Naive thymus-derived CD8-positive, alpha-beta T cell (primary cell): ENCODE measurements around the gene CDCA3. TPM values are rescaled to one million over a fixed set of nuclear protein-coding genes. Genes with fewer than 3 reads are reported as not detected.
"Not testable (repeated sequence)": the region's sequence is repeated elsewhere in the genome, so short reads cannot be mapped to it uniquely, and the experiment has no call there.

Source experiments
- ATAC-seq, 2 donors: fragments of 150-1000 bp; cut with Tn5 transposase in 1 of 2; sonication (Bioruptor Pico), chemical (Tn5 transposase) in 1 of 2; 1 replicate in 1 of 2; 2 replicates in 1 of 2; pipeline ENCODE4 v1.10.0; 2021; ENCODE audit warnings: mild to moderate bottlenecking in 2 of 2, moderate library complexity in 2 of 2
- POLR2A ChIA-PET: fragments of 350-600 bp; sonication (Branson Sonifier 250); formaldehyde crosslinking; loops from one replicate; lab custom pipeline; 2021; ENCODE audit warnings: antibody characterized with exemption; lab: Charles Lee
- DNase-seq, 10 donors: peaks; one replicate each; pipeline versions ENCODE4 v3.0.0 to v3.0.0-alpha.2; 2020 to 2022
- H3K27ac Mint-ChIP-seq, 10 donors: one replicate each; pipeline ENCODE4 v1.8.0; 2020 to 2022; ENCODE audit warnings: mild to moderate bottlenecking in 10 of 10, mixed read lengths in 10 of 10, moderate library complexity in 4 of 10, inconsistent platforms in 1 of 10
- H3K27me3 Mint-ChIP-seq, 5 donors: one replicate each; pipeline ENCODE4 v1.8.0; 2021 to 2022; ENCODE audit warnings: mixed read lengths in 5 of 5
- H3K36me3 Mint-ChIP-seq, 3 donors: one replicate each; pipeline ENCODE4 v1.8.0; 2020 to 2022; ENCODE audit warnings: mixed read lengths in 3 of 3, mild to moderate bottlenecking in 2 of 3, inconsistent platforms in 1 of 3
- H3K4me1 Mint-ChIP-seq, 4 donors: one replicate each; pipeline ENCODE4 v1.8.0; 2021 to 2022; ENCODE audit warnings: mixed read lengths in 4 of 4
- H3K4me3 Mint-ChIP-seq, 10 donors: one replicate each; pipeline ENCODE4 v1.8.0; 2020 to 2022; ENCODE audit warnings: mild to moderate bottlenecking in 10 of 10, mixed read lengths in 10 of 10, moderate library complexity in 6 of 10, inconsistent platforms in 1 of 10
- H3K9me3 Mint-ChIP-seq, 9 donors: one replicate each; pipeline ENCODE4 v1.8.0; 2020 to 2022; ENCODE audit warnings: mixed read lengths in 9 of 9, mild to moderate bottlenecking in 3 of 9, inconsistent platforms in 1 of 9, moderate library complexity in 1 of 9
- polyA plus RNA-seq, 3 donors: library from polyadenylated mRNA; unstranded; fragments of 300-500 nt; fragmentation: Illumina TruSeq; gene quantifications; one replicate each; pipeline ENCODE4 v1.2.3, GENCODE V29; 2021
- total RNA-seq, 8 experiments: library from RNA in 2 of 8; stranded (reverse) in 2 of 8; gene quantifications; one replicate each; pipeline ENCODE4 v1.2.3 and lab custom pipeline; 2021 to 2026

The CDCA3 gene
- total and polyA plus RNA-seq, 5 experiments from 2014 or later: 0.50 to 2.7 (median 2.0) TPM; not detected in 1

DNA sequence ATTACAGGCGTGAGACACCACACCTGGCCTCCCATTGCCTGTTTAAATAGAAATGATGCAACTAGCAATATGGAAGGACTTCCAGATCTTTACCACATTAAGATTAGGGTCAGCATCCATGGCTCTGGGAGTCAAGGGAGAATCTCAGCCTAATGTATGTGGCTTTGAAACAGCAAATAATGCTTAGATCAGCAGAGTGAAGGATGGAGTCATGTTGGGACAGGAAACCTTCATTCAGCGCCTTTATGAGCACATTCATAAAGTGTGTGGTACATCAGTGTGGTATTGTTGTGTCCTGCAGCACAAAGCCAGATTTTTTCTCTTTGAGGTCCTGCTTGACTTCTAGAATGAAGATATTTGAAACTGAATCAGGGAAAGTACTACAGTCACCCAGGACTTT lies 37.3 kb upstream of the CDCA3 start:
- H3K27ac Mint-ChIP-seq: no peak overlapping the region
- ATAC-seq (no peak), DNase-seq (no peak)
- POLR2A ChIA-PET: interaction anchor here (0.7 kb wide), 1 partner anchor 16 kb away, joined by 3 read pairs; the partner anchor contains the start of gene SPSB2
- no peaks in the 10 kb centered on the region for H3K27me3 Mint-ChIP-seq
- H3K36me3 Mint-ChIP-seq: peaks cover 0 to 11% (median 2%) of the 10 kb centered on the region in 3 donors
- peaks cover 1 to 17% (median 15%) of the 10 kb centered on the region in 4 donors for H3K4me1 Mint-ChIP-seq
- H3K9me3 Mint-ChIP-seq: no peaks in the 10 kb centered on the region
- no peak overlapping the region for H3K4me3 Mint-ChIP-seq

- no peak overlapping the region for H3K4me3 Mint-ChIP-seq
- POLR2A ChIA-PET: no interaction called here
- H3K9me3 Mint-ChIP-seq: no peaks in the 10 kb centered on the region
- H3K4me1 Mint-ChIP-seq: peaks cover 1 to 15% (median 15%) of the 10 kb centered on the region in 4 donors
- H3K27me3 Mint-ChIP-seq: no peaks in the 10 kb centered on the region
- ATAC-seq (no peak), DNase-seq (no peak)
- no peak overlapping the region for H3K27ac Mint-ChIP-seq
- peaks cover 0 to 14% (median 2%) of the 10 kb centered on the region in 3 donors for H3K36me3 Mint-ChIP-seq
Measured at GRCh38 chr12:6887460-6887859, 36.4 kb upstream of the CDCA3 start.

GRCh38 chr12:6886206-6886999 lies 35.3 kb upstream of the CDCA3 start:
- H3K9me3 Mint-ChIP-seq, DNase-seq, ATAC-seq, POLR2A ChIA-PET, H3K4me3 Mint-ChIP-seq, H3K27me3 Mint-ChIP-seq, H3K27ac Mint-ChIP-seq: not testable (repeated sequence)
- Mint-ChIP-seq H3K4me1 (peaks cover 1 to 11% (median 10%) of the 10 kb centered on the region in 4 donors), H3K36me3 (peaks cover 0 to 16% (median 2%) of the 10 kb centered on the region in 3 donors)

- POLR2A ChIA-PET: interaction anchor here (0.7 to 1.0 kb wide), 2 partner anchors 11 to 59 kb away, joined by 3 to 4 read pairs; partner anchors contain the start of genes C12orf57, RNU7-1 and SPSB2
- DNase-seq (no peak), ATAC-seq (no peak)
- Mint-ChIP-seq H3K36me3 (peaks cover 0 to 16% (median 2%) of the 10 kb centered on the region in 3 donors), H3K4me1 (peaks cover 0 to 1% (median 0%) of the 10 kb centered on the region in 4 donors), H3K4me3 (no peak overlapping the region), H3K9me3 (no peaks in the 10 kb centered on the region), H3K27me3 (no peaks in the 10 kb centered on the region), H3K27ac (peak overlapping the region in 1 of 10 donors; percentile 30)
Measured at GRCh38 chr12:6884539-6884938, 33.5 kb upstream of the CDCA3 start.

GRCh38 chr12:6883683-6884082 lies 32.6 kb upstream of the CDCA3 start:
- DNase-seq (no peak), ATAC-seq (no peak)
- Mint-ChIP-seq H3K4me3 (no peak overlapping the region), H3K27me3 (no peaks in the 10 kb centered on the region), H3K27ac (peak overlapping the region in 1 of 10 donors; percentile 24), H3K9me3 (no peaks in the 10 kb centered on the region), H3K4me1 (peaks cover 0 to 1% (median 0%) of the 10 kb centered on the region in 4 donors), H3K36me3 (peaks cover 0 to 16% (median 2%) of the 10 kb centered on the region in 3 donors)
- POLR2A ChIA-PET: no interaction called here

GRCh38 chr12:6883252-6883651 lies 32.2 kb upstream of the CDCA3 start:
- Mint-ChIP-seq H3K27me3 (no peaks in the 10 kb centered on the region), H3K36me3 (peaks cover 0 to 16% (median 2%) of the 10 kb centered on the region in 3 donors), H3K4me1 (peaks cover 0 to 1% (median 0%) of the 10 kb centered on the region in 4 donors), H3K4me3 (no peak overlapping the region), H3K9me3 (no peaks in the 10 kb centered on the region), H3K27ac (no peak overlapping the region)
- POLR2A ChIA-PET: interaction anchor here (1.1 kb wide), 1 partner anchor 8 kb away, joined by 4 read pairs; no protein-coding TSS in a partner anchor
- DNase-seq (no peak), ATAC-seq (no peak)

GRCh38 chr12:6879824-6880223 lies 28.7 kb upstream of the CDCA3 start:
- DNase-seq, H3K27me3 Mint-ChIP-seq, H3K27ac Mint-ChIP-seq, ATAC-seq, H3K9me3 Mint-ChIP-seq, H3K4me1 Mint-ChIP-seq, H3K4me3 Mint-ChIP-seq: not testable (repeated sequence)
- POLR2A ChIA-PET: interaction anchor here (0.6 to 0.9 kb wide), 3 partner anchors 7 to 742 kb away, joined by 3 to 4 read pairs (median 3); no protein-coding TSS in a partner anchor
- H3K36me3 Mint-ChIP-seq: peaks cover 0 to 23% (median 0%) of the 10 kb centered on the region in 3 donors

- H3K27ac Mint-ChIP-seq: peak overlapping the region; percentile 74 to 92 (median 86)
- not testable (repeated sequence) for H3K27me3 Mint-ChIP-seq, H3K9me3 Mint-ChIP-seq, DNase-seq, ATAC-seq
- H3K36me3 Mint-ChIP-seq: peaks cover 0 to 26% (median 0%) of the 10 kb centered on the region in 3 donors
- POLR2A ChIA-PET: interaction anchor here (0.6 to 5.1 kb wide), 12 partner anchors 18 to 340 kb away, joined by 3 to 88 read pairs (median 14); partner anchors contain the start of genes C12orf57, ENO2, GAPDH and LRRC23
- H3K4me1 Mint-ChIP-seq: peaks cover 31 to 47% (median 42%) of the 10 kb centered on the region in 4 donors
- peak overlapping the region; percentile 84 to 97 (median 90) for H3K4me3 Mint-ChIP-seq
Measured at GRCh38 chr12:6874015-6874368, 22.9 kb upstream of the CDCA3 start.

DNA sequence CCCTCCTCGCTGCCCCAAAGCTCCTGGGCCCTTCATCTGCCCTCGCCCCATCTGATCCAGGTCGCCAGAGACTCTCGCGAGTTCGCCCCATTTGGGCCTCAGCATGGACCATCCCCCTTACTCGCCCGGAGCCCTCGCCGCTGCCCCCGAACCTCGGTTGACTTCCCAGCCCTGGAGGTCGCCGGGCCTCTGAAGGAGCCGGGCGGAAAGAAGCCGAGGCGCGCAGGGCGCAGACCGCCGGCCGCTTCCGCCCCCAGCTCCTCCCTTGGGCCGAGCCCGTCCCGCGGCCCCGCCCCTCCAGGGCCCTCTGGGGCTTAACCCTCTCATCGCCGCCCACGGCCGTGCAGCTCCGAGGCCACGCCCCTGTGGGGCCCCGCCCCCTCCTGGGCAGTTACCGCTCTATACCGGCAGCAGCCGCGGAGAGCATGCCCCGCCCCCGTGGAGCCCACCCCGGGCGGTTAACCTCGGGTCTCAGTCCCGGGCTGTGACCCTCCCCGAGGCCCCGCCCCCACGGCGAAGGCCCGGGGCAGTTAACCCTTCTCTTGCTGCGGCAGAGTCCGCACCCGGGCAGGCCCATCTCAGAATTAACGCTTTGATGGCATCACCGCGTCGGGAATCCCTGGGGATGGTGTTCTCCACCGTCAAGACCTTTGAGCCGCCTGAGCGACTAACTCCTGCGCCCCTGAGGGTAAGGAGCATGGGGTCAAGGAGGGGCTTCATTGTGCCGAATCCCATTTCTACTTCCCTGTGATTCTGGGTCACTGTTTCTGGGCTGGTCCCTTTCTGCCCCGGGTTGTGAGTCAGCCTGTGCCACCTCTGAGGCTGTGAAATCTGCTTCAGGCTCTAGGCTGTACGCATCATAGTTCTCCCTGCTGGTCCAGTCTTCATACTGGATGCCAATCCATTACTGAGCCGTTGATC lies 22.3 kb upstream of the CDCA3 start, which contains the start of gene SPSB2:
Gene SPSB2 (minus strand): TSS at position 210 of the 921 bp plus-strand sequence. CDS start 402 bp downstream, outside the sequence.
- DNase-seq: peak; percentile 95 to 100 (median 98)
- Mint-ChIP-seq H3K36me3 (peaks cover 0 to 26% (median 0%) of the 10 kb centered on the region in 3 donors), H3K9me3 (no peaks in the 10 kb centered on the region), H3K27ac (peak within 1 kb of the TSS; percentile 80 to 95 (median 90)), H3K27me3 (no peaks in the 10 kb centered on the region), H3K4me1 (peaks cover 37 to 53% (median 49%) of the 10 kb centered on the region in 4 donors), H3K4me3 (peak within 1 kb of the TSS; percentile 84 to 97 (median 90))
- POLR2A ChIA-PET: interaction anchor here (0.6 to 5.1 kb wide), 37 partner anchors 7 to 380 kb away, joined by 3 to 88 read pairs (median 7); partner anchors contain the start of genes C12orf57, CDCA3, COPS7A and ENO2
- peak; percentile 77 to 90 for ATAC-seq

DNA sequence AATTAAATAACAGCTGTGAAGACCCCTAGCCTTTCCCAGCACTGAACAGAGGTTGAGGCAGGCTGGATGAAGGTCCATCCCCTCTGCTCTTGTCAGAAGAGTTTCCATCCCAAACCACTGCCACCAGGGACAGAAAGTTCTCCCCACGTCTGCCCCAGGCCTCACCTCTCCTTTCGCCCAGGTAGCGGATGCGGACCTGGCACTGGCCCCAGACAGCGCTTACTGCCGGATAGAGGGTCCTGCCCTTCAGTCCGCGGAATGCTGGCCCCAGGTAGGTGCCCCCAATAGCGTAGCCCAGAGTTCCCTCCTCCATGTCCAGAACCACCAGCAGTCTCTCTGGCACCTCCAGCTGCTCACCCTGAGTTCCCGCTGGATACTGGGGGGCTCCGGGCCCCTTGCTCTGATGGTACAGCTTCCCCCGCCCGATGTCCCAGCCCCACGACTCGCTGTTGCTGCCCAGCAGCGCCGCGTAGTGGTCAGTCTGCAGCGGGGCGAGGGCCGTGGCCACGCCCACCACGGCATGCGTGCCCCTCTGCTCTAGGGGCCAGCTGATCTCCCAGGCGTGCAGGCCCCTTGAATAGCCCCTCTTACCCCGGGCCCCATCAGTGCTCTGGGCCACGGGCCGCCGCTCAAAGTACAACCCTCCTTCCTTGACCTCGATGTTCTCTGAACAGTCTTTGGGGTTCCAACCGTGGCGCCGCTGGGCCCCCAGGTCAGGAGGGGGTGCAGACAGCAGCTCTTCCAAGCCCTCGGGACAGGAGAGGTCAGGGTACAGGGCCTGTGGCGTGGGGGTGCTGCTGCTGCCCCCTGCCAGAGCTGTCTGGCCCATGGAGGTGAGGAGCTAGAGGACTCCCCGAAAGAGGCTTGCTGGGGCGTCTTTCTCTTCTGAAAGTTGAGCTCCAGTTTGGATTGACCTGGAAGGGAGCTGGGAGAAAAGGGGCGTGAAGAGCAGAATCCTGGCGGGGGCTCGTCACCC lies 21.3 kb upstream of the CDCA3 start:
- DNase-seq (peak; percentile 70 to 88 (median 84)), ATAC-seq (peak; percentile 43 to 48)
- peaks cover 0 to 25% (median 0%) of the 10 kb centered on the region in 3 donors for H3K36me3 Mint-ChIP-seq
- H3K27me3 Mint-ChIP-seq: no peaks in the 10 kb centered on the region
- peak overlapping the region; percentile 57 to 95 (median 90) for H3K27ac Mint-ChIP-seq
- no peaks in the 10 kb centered on the region for H3K9me3 Mint-ChIP-seq
- H3K4me3 Mint-ChIP-seq: peak overlapping the region; percentile 84 to 97 (median 90)
- POLR2A ChIA-PET: interaction anchor here (0.6 to 5.1 kb wide), 37 partner anchors 8 to 379 kb away, joined by 3 to 88 read pairs (median 7); partner anchors contain the start of genes C12orf57, CDCA3, COPS7A and ENO2
- H3K4me1 Mint-ChIP-seq: peaks cover 41 to 58% (median 54%) of the 10 kb centered on the region in 4 donors
